Effector memory CD4-positive, alpha-beta T cell (primary cell): ENCODE data around the gene KCNJ8.

Experiments
- DNase-seq, 3 donors: peaks; one replicate each; pipeline ENCODE4 v3.0.0-alpha.2; 2020
- H3K27ac ChIP-seq: 2 replicates; pipeline ENCODE4 v1.7.0; 2013; ENCODE audit warnings: mild to moderate bottlenecking, low read length, moderate library complexity; ENCODE audit not compliant: insufficient read depth, poor library complexity, severe bottlenecking
- H3K27me3 ChIP-seq: replicated peaks from 2 replicates; pipeline ENCODE4 v1.7.0; 2013; ENCODE audit warnings: mild to moderate bottlenecking, low read length; ENCODE audit not compliant: insufficient read depth, control insufficient read depth, poor library complexity, severe bottlenecking
- H3K36me3 ChIP-seq: 2 replicates; pipeline ENCODE4 v1.7.0; 2013; ENCODE audit warnings: mild to moderate bottlenecking, low read length, moderate library complexity; ENCODE audit not compliant: control insufficient read depth, insufficient read depth
- H3K4me1 ChIP-seq: 2 replicates; pipeline ENCODE4 v1.7.0; 2013; ENCODE audit warnings: low read length, mild to moderate bottlenecking; ENCODE audit not compliant: control insufficient read depth, insufficient read depth, poor library complexity, severe bottlenecking
- H3K4me3 ChIP-seq: 2 replicates; pipeline ENCODE4 v1.7.0; 2013; ENCODE audit warnings: low read length, low read depth, mild to moderate bottlenecking; ENCODE audit not compliant: insufficient read depth, poor library complexity, severe bottlenecking
- H3K9me3 ChIP-seq: 2 replicates; pipeline ENCODE4 v1.7.0; 2013; ENCODE audit warnings: mild to moderate bottlenecking, low read length, moderate library complexity; ENCODE audit not compliant: control insufficient read depth

KCNJ8 gene

GRCh38 chr12:21766403-21766802 is 8.1 kb downstream of the KCNJ8 start:
- DNase-seq: no peak
- Histone ChIP-seq H3K4me1 (no peaks in the 10 kb centered on the region), H3K27me3 (no peaks in the 10 kb centered on the region), H3K36me3 (no peaks in the 10 kb centered on the region), H3K4me3 (no peak overlapping the region), H3K27ac (no peak overlapping the region), H3K9me3 (no peaks in the 10 kb centered on the region)

GRCh38 chr12:21764950-21765349 is 9.6 kb downstream of the KCNJ8 start:
- Histone ChIP-seq H3K36me3 (no peaks in the 10 kb centered on the region), H3K4me1 (no peaks in the 10 kb centered on the region), H3K27me3 (no peaks in the 10 kb centered on the region), H3K27ac (no peak overlapping the region), H3K4me3 (no peak overlapping the region), H3K9me3 (no peaks in the 10 kb centered on the region)
- no peak for DNase-seq

GRCh38 chr12:21764065-21764464 is 10.4 kb downstream of the KCNJ8 start:
- Histone ChIP-seq H3K27me3 (no peaks in the 10 kb centered on the region), H3K36me3 (no peaks in the 10 kb centered on the region), H3K4me1 (no peaks in the 10 kb centered on the region), H3K4me3 (no peak overlapping the region), H3K9me3 (no peaks in the 10 kb centered on the region), H3K27ac (no peak overlapping the region)
- no peak for DNase-seq

- no peak overlapping the region for H3K4me3 ChIP-seq
- H3K4me1 ChIP-seq: no peaks in the 10 kb centered on the region
- DNase-seq: no peak
- H3K36me3 ChIP-seq: no peaks in the 10 kb centered on the region
- no peaks in the 10 kb centered on the region for H3K27me3 ChIP-seq
- no peaks in the 10 kb centered on the region for H3K9me3 ChIP-seq
- no peak overlapping the region for H3K27ac ChIP-seq
Observed at GRCh38 chr12:21763531-21763930, 11.0 kb downstream of the KCNJ8 start.

- Histone ChIP-seq H3K9me3 (no peaks in the 10 kb centered on the region), H3K4me1 (no peaks in the 10 kb centered on the region), H3K27me3 (no peaks in the 10 kb centered on the region), H3K4me3 (no peak overlapping the region), H3K36me3 (no peaks in the 10 kb centered on the region), H3K27ac (no peak overlapping the region)
- no peak for DNase-seq
Observed at GRCh38 chr12:21759737-21760136, 14.8 kb downstream of the KCNJ8 start.

GRCh38 chr12:21757735-21758134 is 16.8 kb downstream of the KCNJ8 start:
- Histone ChIP-seq H3K27ac (no peak overlapping the region), H3K9me3 (no peaks in the 10 kb centered on the region), H3K4me1 (no peaks in the 10 kb centered on the region), H3K36me3 (no peaks in the 10 kb centered on the region), H3K4me3 (no peak overlapping the region), H3K27me3 (no peaks in the 10 kb centered on the region)
- no peak for DNase-seq

- Histone ChIP-seq H3K4me1 (no peaks in the 10 kb centered on the region), H3K9me3 (no peaks in the 10 kb centered on the region), H3K27ac (no peak overlapping the region), H3K36me3 (no peaks in the 10 kb centered on the region), H3K27me3 (no peaks in the 10 kb centered on the region), H3K4me3 (no peak overlapping the region)
- no peak for DNase-seq
Observed at GRCh38 chr12:21756699-21757098, 17.8 kb downstream of the KCNJ8 start.

GRCh38 chr12:21751517-21751916 is 23.0 kb downstream of the KCNJ8 start:
- Histone ChIP-seq H3K4me1 (no peaks in the 10 kb centered on the region), H3K4me3 (no peak overlapping the region), H3K27ac (no peak overlapping the region), H3K27me3 (no peaks in the 10 kb centered on the region), H3K9me3 (no peaks in the 10 kb centered on the region), H3K36me3 (no peaks in the 10 kb centered on the region)
- DNase-seq: no peak

- Histone ChIP-seq H3K27me3 (no peaks in the 10 kb centered on the region), H3K9me3 (no peaks in the 10 kb centered on the region), H3K36me3 (no peaks in the 10 kb centered on the region), H3K4me1 (no peaks in the 10 kb centered on the region), H3K27ac (no peak overlapping the region), H3K4me3 (no peak overlapping the region)
- no peak for DNase-seq
Observed at GRCh38 chr12:21745258-21745657, 29.2 kb downstream of the KCNJ8 start.

- Histone ChIP-seq H3K4me1 (no peaks in the 10 kb centered on the region), H3K4me3 (no peak overlapping the region), H3K36me3 (no peaks in the 10 kb centered on the region), H3K27me3 (no peaks in the 10 kb centered on the region), H3K27ac (no peak overlapping the region), H3K9me3 (no peaks in the 10 kb centered on the region)
- no peak for DNase-seq
Observed at GRCh38 chr12:21731144-21731543, 43.4 kb downstream of the KCNJ8 start.

GRCh38 chr12:21725731-21726130 is 48.8 kb downstream of the KCNJ8 start:
- Histone ChIP-seq H3K4me3 (no peak overlapping the region), H3K27ac (no peak overlapping the region), H3K4me1 (no peaks in the 10 kb centered on the region), H3K27me3 (no peaks in the 10 kb centered on the region), H3K9me3 (no peaks in the 10 kb centered on the region), H3K36me3 (no peaks in the 10 kb centered on the region)
- no peak for DNase-seq
